ENCODE measurements around the gene PGF.

- TF ChIP-seq YY1 (tag by site-specific recombination; IDR thresholded peaks at IDR 0.05) (no peak), ZBTB8A (tag by site-specific recombination; IDR thresholded peaks at IDR 0.05) (no peak), KLF8 (tag by site-specific recombination; IDR thresholded peaks at IDR 0.05) (no peak), CTCF (tag by site-specific recombination; IDR thresholded peaks at IDR 0.05) (no peak), HOXC10 (CRISPR knock-in tag; IDR thresholded peaks at IDR 0.05) (no peak), TSHZ1 (tag by site-specific recombination; IDR thresholded peaks at IDR 0.05; ENCODE audit: borderline replicate concordance) (no peak), ZNF426 (tag by site-specific recombination; IDR thresholded peaks at IDR 0.05) (no peak), BCL11A (tag by site-specific recombination; IDR thresholded peaks at IDR 0.05; ENCODE audit: low read depth) (no peak), ZNF114 (tag by site-specific recombination; IDR thresholded peaks at IDR 0.05) (no peak), ZNF398 (tag by site-specific recombination; IDR thresholded peaks at IDR 0.05) (no peak), OSR2 (tag by site-specific recombination; IDR thresholded peaks at IDR 0.05) (no peak), ELK4 (IDR thresholded peaks at IDR 0.05; ENCODE audit: borderline replicate concordance, low read depth, low read length) (no peak)
These were observed 19.8 kb upstream of the PGF start for GRCh38 chr14:74975059-74975810.
